ENCODE results near the gene GPS1. TPM values are rescaled to one million over a fixed set of nuclear protein-coding genes. Genes with fewer than 3 reads are reported as not detected.

GPS1 gene
- total and polyA plus RNA-seq, 9 of the 15 experiments (the other 6 are each of a cell fraction or from before 2014, with no cell fraction given): 3.1 to 167 (median 69.9) TPM

DNA sequence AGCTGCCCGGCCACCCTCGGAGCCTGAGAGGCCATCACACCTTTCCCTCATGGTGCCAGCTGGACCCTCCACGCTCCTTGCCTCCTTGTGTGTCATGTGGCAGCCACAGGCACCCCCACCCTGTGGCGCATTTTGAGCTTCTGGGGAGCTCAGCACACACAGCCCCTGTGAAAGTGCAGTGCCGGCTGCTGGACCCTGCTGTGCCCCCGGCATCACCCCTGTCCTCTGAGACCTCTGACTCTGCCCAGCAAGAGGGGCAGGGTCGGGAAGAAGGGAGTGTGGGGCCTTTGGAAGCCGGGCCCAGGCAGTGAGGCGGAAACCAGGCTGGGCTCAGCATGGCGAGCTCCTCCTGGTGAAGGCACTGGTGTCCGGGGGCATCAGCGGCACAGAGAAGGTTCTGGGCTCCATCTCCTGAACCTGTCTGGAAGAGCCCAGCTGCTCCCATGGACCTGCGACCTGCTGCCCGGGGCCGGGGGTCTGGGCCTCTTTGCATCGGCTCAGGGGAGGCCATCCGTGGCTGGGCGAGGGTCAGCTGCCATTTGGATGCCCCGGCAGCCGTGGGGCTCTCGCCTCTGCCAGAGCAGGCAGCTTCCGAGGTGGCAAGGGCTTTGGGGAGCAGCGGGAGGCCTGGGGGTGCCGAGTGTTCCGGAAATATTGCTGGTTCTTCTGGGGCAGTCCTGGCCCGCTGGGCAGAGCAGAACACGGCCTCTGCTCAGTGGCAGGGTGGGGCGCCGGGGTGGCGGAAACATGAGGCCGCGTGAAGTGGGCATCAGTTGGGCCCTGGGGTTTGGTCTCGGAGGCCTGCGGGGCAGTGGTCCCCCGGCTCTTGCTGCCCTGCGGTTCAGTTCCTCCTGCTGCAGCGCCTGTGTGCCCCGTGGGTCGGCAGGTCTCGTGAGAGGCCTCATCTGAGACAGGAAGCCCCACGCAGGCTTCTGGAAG is 46.9 kb upstream of the GPS1 start:
- Histone ChIP-seq H3K79me2 (ENCODE audit: control insufficient read depth, insufficient read depth, low read length) (no peaks in the 10 kb centered on the region), H3K4me3 (no peak overlapping the region), H2AFZ (ENCODE audit: low read depth, low read length) (no peak overlapping the region), H3K9ac (ENCODE audit: insufficient read depth in 1 of 2, low read depth in 2 of 2, low read length in 2 of 2) (no peak overlapping the region; a peak in 1 of 4 replicates), H3K4me1 (replicated peaks in 1 of 2; ENCODE audit: control insufficient read depth in 2 of 2, insufficient read depth in 2 of 2, low read length in 2 of 2) (peaks cover 0 to 78% of the 10 kb centered on the region in 2 experiments; a peak in 2 of 5 replicates), H3K9me3 (replicated peaks; ENCODE audit: control insufficient read depth, insufficient read depth, low read depth, low read length) (no peaks in the 10 kb centered on the region), H3K9me1 (ENCODE audit: control insufficient read depth, insufficient read depth, low read length) (peaks cover 3% of the 10 kb centered on the region), H3K27me3 (ENCODE audit: control insufficient read depth in 2 of 2, insufficient read depth in 2 of 2, low read length in 2 of 2) (no peaks in the 10 kb centered on the region), H3K4me2 (ENCODE audit: insufficient read depth, low read length) (no peak overlapping the region), H4K20me1 (replicated peaks; ENCODE audit: control insufficient read depth, insufficient read depth, low read length) (0 out of 2 replicates have a peak, but pooled peaks cover 4% of the 10 kb centered on the region), H3K27ac (ENCODE audit: extremely low read depth, low read depth, low read length) (no peak overlapping the region), H3K36me3 (ENCODE audit: control insufficient read depth, insufficient read depth, low read length) (no peaks in the 10 kb centered on the region)
- in situ Hi-C loops (cut with MboI): no loop called here
- no TSS peak for BruUV-seq (replicated peaks)
- WGBS (ENCODE audit: insufficient coverage, low coverage, missing lambda C conversion rate): 86% methylated on average over 25 of the region's 41 CpGs
- FAIRE-seq: no peak
- ChIA-PET CTCF (ENCODE audit: low intra/inter-chr PET ratio) (no interaction called here), POLR2A (interaction anchor here (0.6 to 1.1 kb wide), 4 partner anchors 13 to 32 kb away, joined by 3 to 5 read pairs (median 3); partner anchors contain the start of genes CENPX and LRRC45)
- no peak for ATAC-seq
- intact Hi-C loops (cut with micrococcal nuclease): no loop called here
- no peak for DNase-seq (ENCODE audit: extremely low read depth in 1 of 4, low spot score in 3 of 4)
- TF ChIP-seq ZNF134 (CRISPR knock-in tag; conservative IDR thresholded peaks at IDR 0.05) (no peak), POLR2G (IDR thresholded peaks at IDR 0.05; ENCODE audit: low read depth, low read length) (peak; percentile 5; the same call in 1 of the 2 replicates), HMG20A (CRISPR knock-in tag; conservative IDR thresholded peaks at IDR 0.05) (no peak), CTBP1 (IDR thresholded peaks at IDR 0.05; ENCODE audit: borderline replicate concordance) (no peak)

Measured in K562 (cell line).